HepG2 (cell line): ENCODE results near the gene CDC42EP5. TPM values are rescaled to one million over a fixed set of nuclear protein-coding genes. Genes with fewer than 3 reads are reported as not detected.

Experiments used
- ATAC-seq: fragments of 200-7000 bp; cut with Tn5 transposase; 3 replicates; pipeline ENCODE4 v1.9.1; 2020; ENCODE audit warnings: mild to moderate bottlenecking, moderate library complexity
- BruUV-seq: library from RNA; stranded (reverse); fragments of 400-500 nt; replicated peaks from 2 replicates; lab custom pipeline; 2021; lab: Mats Ljungman, UMichigan
- CTCF ChIA-PET: fragments of 300-600 bp; formaldehyde crosslinking; extraction: SDS; loops from one replicate; lab custom pipeline; 2021; ENCODE audit warnings: low total read pairs, inconsistent platforms, low intra/inter-chr PET ratio; lab: Yijun Ruan, JAX
- POLR2A ChIA-PET: fragments of 350-600 bp; sonication (Branson Sonifier 250); formaldehyde crosslinking; loops from one replicate; lab custom pipeline; 2020; ENCODE audit warnings: antibody characterized with exemption, inconsistent platforms; lab: Yijun Ruan, JAX
- DNase-seq: peaks from one replicate; pipeline ENCODE4 v3.0.0-alpha.2; 2015; ENCODE audit warnings: low spot score
- FAIRE-seq: peaks from 3 replicates; lab custom pipeline; 2011; peaks lifted over from hg19 to GRCh38; lab: Jason Lieb, UNC
- H2AFZ ChIP-seq: one replicate; pipeline ENCODE4 v1.6.1; 2011; ENCODE audit warnings: low read length, inconsistent platforms
- H3K27ac ChIP-seq: fragments of 300-600 bp; 3 replicates; pipeline ENCODE4 v1.8.0; 2011; ENCODE audit warnings: mixed run types, mild to moderate bottlenecking, mixed read lengths, low read length, inconsistent platforms; ENCODE audit not compliant: insufficient read depth; ENCODE audit errors: extremely low read length
- H3K27me3 ChIP-seq, 2 experiments: fragments of 200-600 bp in 1 of 2; 2 replicates in 1 of 2; 3 replicates in 1 of 2; pipeline versions ENCODE4 v1.6.0 to v1.8.0; 2011; ENCODE audit warnings: low read length in 2 of 2, mild to moderate bottlenecking in 2 of 2, moderate library complexity in 2 of 2, inconsistent platforms in 1 of 2; ENCODE audit not compliant: insufficient read depth in 2 of 2, control insufficient read depth in 1 of 2
- H3K36me3 ChIP-seq, 2 experiments: fragments of 200-600 bp in 1 of 2; replicated peaks in 1 of 2; 2 replicates in 1 of 2; 3 replicates in 1 of 2; pipeline versions ENCODE4 v1.5.1 to v1.8.0; 2011; ENCODE audit warnings: low read length in 2 of 2, inconsistent platforms in 1 of 2; ENCODE audit not compliant: insufficient read depth in 2 of 2, control insufficient read depth in 1 of 2
- H3K4me1 ChIP-seq: 2 replicates; pipeline ENCODE4 v1.5.1; 2012; ENCODE audit warnings: low read length, inconsistent platforms; ENCODE audit not compliant: insufficient read depth
- H3K4me2 ChIP-seq: 2 replicates; pipeline ENCODE4 v1.6.0; 2011; ENCODE audit warnings: low read depth, low read length, inconsistent platforms
- H3K4me3 ChIP-seq, 3 experiments: fragments of 200-600 bp in 1 of 3; sonication (generic), shearing (Covaris generic) in 1 of 3; replicated peaks in 1 of 3; 2 replicates each; pipeline ENCODE4 v1.5.1; 2011 to 2016; ENCODE audit warnings: low read length in 3 of 3, inconsistent platforms in 2 of 3, low read depth in 2 of 3, mild to moderate bottlenecking in 2 of 3, control low read depth in 1 of 3, mixed read lengths in 1 of 3; ENCODE audit not compliant: insufficient read depth in 1 of 3
- H3K79me2 ChIP-seq: one replicate; pipeline ENCODE4 v1.6.1; 2011; ENCODE audit warnings: low read length, inconsistent platforms; ENCODE audit not compliant: insufficient read depth
- H3K9ac ChIP-seq: 2 replicates; pipeline ENCODE4 v1.6.0; 2011; ENCODE audit warnings: mild to moderate bottlenecking, low read depth, low read length, inconsistent platforms; ENCODE audit not compliant: insufficient read depth
- H3K9me3 ChIP-seq: 2 replicates; pipeline ENCODE4 v1.5.1; 2012; ENCODE audit warnings: mild to moderate bottlenecking, low read length
- H4K20me1 ChIP-seq: 2 replicates; pipeline ENCODE4 v1.6.0; 2011; ENCODE audit warnings: inconsistent platforms, mild to moderate bottlenecking, low read length, moderate library complexity; ENCODE audit not compliant: insufficient read depth
- AGO1 ChIP-seq: fragments of 200-400 bp; formaldehyde crosslinking; IDR thresholded peaks from 2 replicates; pipeline ENCODE4 v1.6.1; 2017; ENCODE audit warnings: mild to moderate bottlenecking, low read depth, low read length, moderate library complexity; ENCODE audit not compliant: poor library complexity, severe bottlenecking
- AGO2 ChIP-seq: fragments of 200-400 bp; formaldehyde crosslinking; optimal IDR thresholded peaks from 2 replicates; pipeline ENCODE3; 2017; ENCODE audit warnings: mild to moderate bottlenecking, low read depth, low read length, moderate library complexity
- AKNA ChIP-seq: sonication (generic); formaldehyde crosslinking; IDR thresholded peaks from 2 replicates; pipeline ENCODE4 v1.4.0; 2020; ENCODE audit warnings: missing genetic modification reagents, borderline replicate concordance
- KDM2A ChIP-seq: sonication (generic); formaldehyde crosslinking; IDR thresholded peaks from 2 replicates; pipeline ENCODE4 v1.4.0; 2020; ENCODE audit warnings: low read depth, missing genetic modification reagents, borderline replicate concordance
- NCOA5 ChIP-seq: sonication (generic); formaldehyde crosslinking; IDR thresholded peaks from 2 replicates; pipeline ENCODE4 v1.4.0; 2020; ENCODE audit warnings: missing genetic modification reagents
- POLR2A ChIP-seq, 2 experiments: IDR thresholded peaks; 2 replicates each; pipeline ENCODE4 v1.6.1; 2011; ENCODE audit warnings: low read depth in 2 of 2, low read length in 2 of 2, mild to moderate bottlenecking in 1 of 2, moderate library complexity in 1 of 2; ENCODE audit not compliant: insufficient read depth in 1 of 2
- POLR2G ChIP-seq: fragments of 200-400 bp; formaldehyde crosslinking; IDR thresholded peaks from 2 replicates; pipeline ENCODE4 v1.6.1; 2018; ENCODE audit warnings: mild to moderate bottlenecking, low read depth, low read length, moderate library complexity
- SMAD9 ChIP-seq: sonication (generic); formaldehyde crosslinking; IDR thresholded peaks from 2 replicates; pipeline ENCODE4 v1.5.1; 2020; ENCODE audit warnings: mild to moderate bottlenecking, missing genetic modification reagents
- ZMYM3 ChIP-seq: sonication (generic); formaldehyde crosslinking; IDR thresholded peaks from 2 replicates; pipeline ENCODE4 v1.5.1; 2020; ENCODE audit warnings: mild to moderate bottlenecking, missing genetic modification reagents
- ZNF121 ChIP-seq: sonication (generic); formaldehyde crosslinking; IDR thresholded peaks from 2 replicates; pipeline ENCODE4 v1.5.0; 2020; ENCODE audit warnings: mild to moderate bottlenecking, missing genetic modification reagents
- ZNF768 ChIP-seq: sonication (generic); formaldehyde crosslinking; IDR thresholded peaks from 2 replicates; pipeline ENCODE4 v1.4.0; 2020; ENCODE audit warnings: missing genetic modification reagents
- WGBS: methylation state at CpG from one replicate; pipeline ENCODE4 v1.1.6; 2017; ENCODE audit warnings: low lambda C conversion rate; 5-methylcytosine and 5-hydroxymethylcytosine counted together
- in situ Hi-C: cut with HindIII; loops from 2 replicates; pipeline ENCODE4 v1.10.0; 2017; ENCODE audit warnings: low pct_unique_long_range_greater_than_20kb; ENCODE audit not compliant: extremely low pct_ligation_motif_present
- intact Hi-C: fragments of 100-400 bp; cut with micrococcal nuclease; formaldehyde crosslinking; loops from one replicate; pipeline ENCODE4 v1.10.0; 2022; ENCODE audit not compliant: unreplicated experiment
- polyA plus RNA-seq, 8 experiments: library from polyadenylated mRNA; depleted of rRNA in 3 of 8; stranded (reverse) in 7 of 8; unstranded in 1 of 8; fragments of >200 nt; fragmentation: Illumina TruSeq in 4 of 8; extraction: Trizol in 4 of 8; gene quantifications; 2 replicates each; pipeline versions ENCODE4 v1.2.1 to v1.2.3, GENCODE V29; 2011 to 2016; ENCODE audit warnings: low read depth in 4 of 8, missing spikeins in 1 of 8, mixed read lengths in 1 of 8; ENCODE audit not compliant: insufficient read depth in 1 of 8
- total RNA-seq, 5 experiments: library from RNA; depleted of rRNA; stranded (reverse); fragments of >200 nt; fragmentation: Illumina TruSeq; extraction: Trizol; gene quantifications; 2 replicates each; pipeline ENCODE4 v1.2.3, GENCODE V29; 2016; ENCODE audit warnings: low read depth in 1 of 5

Gene CDC42EP5
- total and polyA plus RNA-seq, 2 of the 13 experiments (the other 11 are each of a cell fraction or from before 2014, with no cell fraction given): 0.41 to 1.6 TPM

- no peaks in the 10 kb centered on the region; a peak in 1 of 5 replicates for H3K27me3 ChIP-seq
- in situ Hi-C loops (no loop called here), intact Hi-C loops (no loop called here)
- ChIA-PET CTCF (no interaction called here), POLR2A (interaction anchor here (1.3 to 3.9 kb wide), 2 partner anchors 9 to 20 kb away, joined by 7 to 41 read pairs; partner anchors contain the start of gene LENG8)
- no peak for FAIRE-seq
- no peaks in the 10 kb centered on the region for H3K79me2 ChIP-seq
- TF ChIP-seq POLR2G: peak; percentile 3; the same call in 1 of the 2 replicates
- TF ChIP-seq ZNF768 (CRISPR knock-in tag): peak; percentile 97
- TF ChIP-seq AGO2: peak; percentile 60
- TF ChIP-seq AKNA (CRISPR knock-in tag): no peak
- peak; percentile 69 for TF ChIP-seq ZMYM3
- TF ChIP-seq POLR2A (IDR thresholded peaks at IDR 0.05; ENCODE audit: insufficient read depth in 1 of 2, low read depth in 2 of 2, low read length in 2 of 2): 0 out of 4 replicates have a peak, but pooled peaks of 1 of the 2 experiments have one; percentile 7
- 0 out of 2 replicates have a peak, but pooled peaks have one; percentile 62 for TF ChIP-seq ZNF121 (CRISPR knock-in tag)
- peak; percentile 93 for TF ChIP-seq AGO1
- TF ChIP-seq NCOA5 (CRISPR knock-in tag): no peak
- no peak for TF ChIP-seq SMAD9 (CRISPR knock-in tag)
- TF ChIP-seq KDM2A (CRISPR knock-in tag): peak; percentile 10; the same call in 1 of the 2 replicates
- H3K4me1 ChIP-seq: no peaks in the 10 kb centered on the region
- H3K4me2 ChIP-seq: no peak overlapping the region
- no peak overlapping the region for H2AFZ ChIP-seq
- H3K36me3 ChIP-seq: no peaks in the 10 kb centered on the region
- no peaks in the 10 kb centered on the region for H4K20me1 ChIP-seq
- H3K27ac ChIP-seq: no peak overlapping the region
- H3K9me3 ChIP-seq: no peaks in the 10 kb centered on the region
- H3K9ac ChIP-seq: no peak overlapping the region
- DNase-seq: no peak
- no TSS peak for BruUV-seq
- WGBS: 86% methylated on average over 5 of the region's 11 CpGs
- no peak for ATAC-seq
- no peak overlapping the region for H3K4me3 ChIP-seq
Measured at GRCh38 chr19:54428323-54429175, 44.5 kb downstream of the CDC42EP5 start.
